Lower lobe of right lung (tissue), 2 donors: ENCODE measurements around the gene CEACAM21. TPM values are rescaled to one million over a fixed set of nuclear protein-coding genes. Genes with fewer than 3 reads are reported as not detected.
A peak's percentile ranks its signal among the peaks of the same experiment; 100 is the strongest.

Experiments used
- ATAC-seq, 2 donors: fragments of 200-7000 bp; cut with Tn5 transposase; one replicate each; pipeline ENCODE4 v1.9.1; 2020 to 2022; ENCODE audit warnings: mild to moderate bottlenecking in 2 of 2, moderate library complexity in 2 of 2
- DNase-seq: peaks from one replicate; pipeline ENCODE4 v3.0.0-alpha.2; 2020
- H3K27ac ChIP-seq: fragments of 200-600 bp; one replicate; pipeline ENCODE4 v1.8.0; 2022
- H3K27me3 ChIP-seq: fragments of 200-600 bp; one replicate; pipeline ENCODE4 v1.8.0; 2022; ENCODE audit warnings: low read depth
- H3K36me3 ChIP-seq: fragments of 200-600 bp; one replicate; pipeline ENCODE4 v1.8.0; 2022; ENCODE audit warnings: mild to moderate bottlenecking
- H3K4me1 ChIP-seq: fragments of 200-600 bp; one replicate; pipeline ENCODE4 v1.8.0; 2022
- H3K4me3 ChIP-seq: fragments of 200-600 bp; one replicate; pipeline ENCODE4 v1.8.0; 2022; ENCODE audit warnings: mild to moderate bottlenecking
- H3K9me3 ChIP-seq: fragments of 200-600 bp; one replicate; pipeline ENCODE4 v1.8.0; 2022
- intact Hi-C: fragments of 100-400 bp; cut with DNase I; formaldehyde crosslinking; loops from one replicate; pipeline ENCODE4 v1.11.0; 2022
- total RNA-seq: library from RNA; stranded (reverse); fragmentation: NEBNext Ultra II Directional; extraction: Animal tissue kit (Norgen Biotek cat#: 25700); gene quantifications from one replicate; pipeline ENCODE4 v1.2.1, GENCODE V29; 2021
- TF ChIP-seq, protein P1 (sequence below): fragments of 200-600 bp; IDR thresholded peaks from one replicate; pipeline ENCODE4 v1.8.0; 2022; ENCODE audit warnings: antibody characterized with exemption, mild to moderate bottlenecking
- donor health status: DM: no; HTN: yes; CAD: no; lungs with severe emphysema.

The CEACAM21 gene
- total RNA-seq, 1 donor from 2014 or later, result 28.8 TPM

DNA sequence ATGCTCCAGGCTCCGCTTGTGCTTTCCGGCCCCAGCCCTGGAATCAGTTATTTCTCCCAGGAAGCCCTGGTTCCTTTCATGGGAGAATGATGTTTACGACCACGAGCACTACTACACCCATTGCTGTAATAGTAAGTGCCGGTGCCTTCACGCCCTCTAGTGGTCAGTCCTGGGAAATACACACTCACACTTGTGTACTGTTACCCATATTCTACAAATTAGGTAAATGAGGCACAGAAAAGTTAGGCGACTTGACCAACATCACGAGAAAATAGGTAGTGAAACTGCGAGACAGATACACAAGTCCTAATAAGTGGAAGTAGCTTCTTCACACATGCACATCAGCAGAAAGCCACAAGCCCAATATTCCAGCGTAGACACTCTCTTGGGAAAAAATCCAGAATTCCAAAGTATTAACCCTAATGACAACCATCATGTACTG lies 21.7 kb downstream of the CEACAM21 start:
- no peak overlapping the region for H3K4me3 ChIP-seq
- no peak overlapping the region for H3K27ac ChIP-seq
- peak; percentile 71 for DNase-seq
- no peaks in the 10 kb centered on the region for H3K36me3 ChIP-seq
- TF ChIP-seq, protein P1, sequence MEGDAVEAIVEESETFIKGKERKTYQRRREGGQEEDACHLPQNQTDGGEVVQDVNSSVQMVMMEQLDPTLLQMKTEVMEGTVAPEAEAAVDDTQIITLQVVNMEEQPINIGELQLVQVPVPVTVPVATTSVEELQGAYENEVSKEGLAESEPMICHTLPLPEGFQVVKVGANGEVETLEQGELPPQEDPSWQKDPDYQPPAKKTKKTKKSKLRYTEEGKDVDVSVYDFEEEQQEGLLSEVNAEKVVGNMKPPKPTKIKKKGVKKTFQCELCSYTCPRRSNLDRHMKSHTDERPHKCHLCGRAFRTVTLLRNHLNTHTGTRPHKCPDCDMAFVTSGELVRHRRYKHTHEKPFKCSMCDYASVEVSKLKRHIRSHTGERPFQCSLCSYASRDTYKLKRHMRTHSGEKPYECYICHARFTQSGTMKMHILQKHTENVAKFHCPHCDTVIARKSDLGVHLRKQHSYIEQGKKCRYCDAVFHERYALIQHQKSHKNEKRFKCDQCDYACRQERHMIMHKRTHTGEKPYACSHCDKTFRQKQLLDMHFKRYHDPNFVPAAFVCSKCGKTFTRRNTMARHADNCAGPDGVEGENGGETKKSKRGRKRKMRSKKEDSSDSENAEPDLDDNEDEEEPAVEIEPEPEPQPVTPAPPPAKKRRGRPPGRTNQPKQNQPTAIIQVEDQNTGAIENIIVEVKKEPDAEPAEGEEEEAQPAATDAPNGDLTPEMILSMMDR, result peak; percentile 91
- peaks cover 17% of the 10 kb centered on the region for H3K27me3 ChIP-seq
- H3K4me1 ChIP-seq, result peaks cover 5% of the 10 kb centered on the region
- intact Hi-C loops, result no loop called here
- no peaks in the 10 kb centered on the region for H3K9me3 ChIP-seq
- ATAC-seq, result peak; percentile 83 to 89

DNA sequence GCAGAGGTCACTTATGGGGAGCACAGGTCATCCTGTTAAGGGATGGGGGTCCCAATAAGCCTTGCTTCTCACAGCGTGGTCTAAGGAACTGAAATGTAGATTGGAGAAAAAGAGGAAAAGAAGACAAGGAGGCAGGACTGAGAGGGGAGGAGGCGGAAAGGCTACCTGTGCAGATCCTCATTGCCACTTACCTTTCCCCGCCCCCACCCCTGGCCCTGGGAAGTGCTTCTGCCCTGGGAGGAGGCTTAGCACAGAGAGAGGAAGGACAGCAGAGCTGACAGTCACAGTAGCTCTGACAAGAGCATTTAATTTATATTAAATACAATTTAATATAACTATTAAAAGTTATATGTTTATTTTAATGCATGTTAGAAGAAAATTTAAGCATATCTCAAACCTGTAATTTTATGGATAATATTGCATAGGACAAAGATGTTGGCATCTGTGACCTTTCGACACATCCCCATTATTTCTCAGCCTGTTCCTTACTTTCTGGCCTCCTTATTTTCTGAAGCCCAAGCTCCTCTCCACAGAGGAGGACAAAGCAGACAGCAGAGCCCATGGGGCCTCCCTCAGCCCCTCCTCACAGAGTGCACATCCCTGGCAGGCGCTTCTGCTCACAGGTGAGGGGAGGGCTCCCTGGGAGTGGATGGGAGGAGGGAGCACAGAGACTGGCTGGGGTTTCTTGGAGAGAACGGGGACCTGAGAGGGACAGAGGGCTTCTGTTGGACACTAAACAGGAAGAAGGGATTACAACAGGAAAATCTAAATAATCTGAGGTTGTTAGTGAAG lies 23.4 kb downstream of the CEACAM21 start:
- DNase-seq (no peak), ATAC-seq (no peak)
- H3K27ac ChIP-seq, result no peak overlapping the region
- H3K36me3 ChIP-seq, result no peaks in the 10 kb centered on the region
- H3K27me3 ChIP-seq, result peaks cover 17% of the 10 kb centered on the region
- no peaks in the 10 kb centered on the region for H3K9me3 ChIP-seq
- H3K4me1 ChIP-seq, result peaks cover 5% of the 10 kb centered on the region
- no peak overlapping the region for H3K4me3 ChIP-seq
- intact Hi-C loops, result no loop called here
- TF ChIP-seq, protein P1, result no peak

DNA sequence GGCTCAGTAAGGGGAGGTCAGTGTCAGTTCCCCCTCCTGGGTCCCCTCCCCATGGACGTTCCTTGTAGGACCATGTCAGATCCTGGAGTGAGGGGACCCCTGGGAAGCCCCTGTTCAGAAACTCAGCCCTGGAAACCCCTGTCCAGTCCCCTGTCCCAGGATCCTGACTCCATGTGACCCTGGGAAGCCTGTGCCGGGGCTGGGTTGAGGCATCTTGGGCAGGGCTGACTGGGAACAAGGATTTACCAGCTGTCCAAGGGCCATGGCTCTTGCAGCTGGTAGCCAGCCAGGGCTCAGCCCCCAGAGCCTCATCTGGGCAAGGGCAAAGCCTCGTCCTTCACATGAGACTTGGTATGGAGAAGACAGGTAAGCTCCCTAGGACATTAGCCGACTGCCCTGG lies 25.8 kb downstream of the CEACAM21 start:
- intact Hi-C loops, result no loop called here
- H3K27me3 ChIP-seq, result peaks cover 12% of the 10 kb centered on the region
- H3K27ac ChIP-seq, result no peak overlapping the region
- DNase-seq (no peak), ATAC-seq (no peak)
- TF ChIP-seq, protein P1, result no peak
- H3K36me3 ChIP-seq, result no peaks in the 10 kb centered on the region
- H3K4me3 ChIP-seq, result no peak overlapping the region
- H3K9me3 ChIP-seq, result no peaks in the 10 kb centered on the region
- no peaks in the 10 kb centered on the region for H3K4me1 ChIP-seq

DNA sequence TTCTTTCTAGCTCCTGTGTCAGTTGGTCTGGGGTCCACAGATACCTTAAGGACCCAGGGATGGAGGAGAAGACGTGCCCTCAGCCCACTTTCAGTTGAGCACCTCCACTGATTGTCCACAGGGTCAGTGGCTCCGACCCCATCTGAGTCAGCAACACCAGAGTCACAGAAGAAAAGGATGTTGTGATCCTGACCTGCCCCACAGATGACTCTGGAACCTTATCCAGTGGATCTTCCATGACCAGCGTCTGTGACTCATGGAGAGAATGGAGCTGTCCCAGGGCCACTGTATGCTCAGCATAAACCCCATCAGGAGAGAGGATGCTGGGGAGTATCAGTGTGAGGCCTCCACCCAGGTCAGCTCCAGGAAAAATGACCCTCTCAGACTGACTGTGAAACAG lies 28.9 kb downstream of the CEACAM21 start:
- H3K9me3 ChIP-seq, result no peaks in the 10 kb centered on the region
- DNase-seq (no peak), ATAC-seq (no peak)
- TF ChIP-seq, protein P1, result no peak
- H3K4me1 ChIP-seq, result no peaks in the 10 kb centered on the region
- H3K4me3 ChIP-seq, result no peak overlapping the region
- intact Hi-C loops, result no loop called here
- H3K27ac ChIP-seq, result no peak overlapping the region
- no peaks in the 10 kb centered on the region for H3K36me3 ChIP-seq
- no peaks in the 10 kb centered on the region for H3K27me3 ChIP-seq

DNA sequence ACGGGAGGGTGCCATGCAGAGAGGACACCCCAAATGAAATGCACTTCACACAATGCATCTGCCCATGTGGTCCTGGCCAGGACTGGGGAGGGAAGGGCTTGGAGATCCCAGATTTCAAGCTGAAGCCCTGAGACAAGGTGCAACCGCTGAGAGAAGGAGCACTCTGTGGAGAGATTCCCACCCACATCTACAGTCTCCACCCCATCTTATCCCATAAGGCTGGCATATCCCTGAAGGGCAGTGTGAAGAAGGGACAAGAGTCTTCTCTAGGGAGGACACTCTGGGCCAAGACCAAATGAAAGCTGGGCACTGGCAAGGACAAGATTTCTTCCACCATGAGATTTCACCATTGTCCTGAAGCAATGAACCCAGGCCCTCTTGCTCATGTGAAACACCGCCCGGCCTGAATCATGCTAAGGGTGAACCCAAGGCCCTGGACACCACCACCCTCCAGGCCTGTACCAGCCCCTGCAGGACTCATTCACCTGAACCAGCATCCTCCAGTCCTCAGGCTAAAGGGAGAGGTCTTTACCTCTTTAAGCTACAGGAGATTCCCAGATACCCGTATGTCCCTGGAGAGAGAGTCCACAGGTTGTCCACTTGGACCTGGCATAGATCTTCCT lies 30.4 kb downstream of the CEACAM21 start:
- DNase-seq, result no peak
- no peaks in the 10 kb centered on the region for H3K27me3 ChIP-seq
- TF ChIP-seq, protein P1, result no peak
- H3K4me1 ChIP-seq, result no peaks in the 10 kb centered on the region
- no peaks in the 10 kb centered on the region for H3K9me3 ChIP-seq
- no peaks in the 10 kb centered on the region for H3K36me3 ChIP-seq
- no peak overlapping the region for H3K27ac ChIP-seq
- intact Hi-C loops, result no loop called here
- no peak overlapping the region for H3K4me3 ChIP-seq
- no peak for ATAC-seq
